ENCODE data around the gene TYK2.
"Not testable (repeated sequence)": the region's sequence is repeated elsewhere in the genome, so short reads cannot be mapped to it uniquely, and the experiment has no call there.

TYK2 gene

GRCh38 chr19:10399340-10399739, 19.0 kb upstream of the TYK2 start:
- peaks cover 40% of the 10 kb centered on the region for H3K36me3 Mint-ChIP-seq (ENCODE audit: low read depth)
- DNase-seq (ENCODE audit: low spot score); H3K27me3 Mint-ChIP-seq (ENCODE audit: low read depth); H3K27ac Mint-ChIP-seq; H3K9me3 Mint-ChIP-seq; H3K4me3 Mint-ChIP-seq: not testable (repeated sequence)
- H3K4me1 Mint-ChIP-seq (ENCODE audit: low read depth): peaks cover 20% of the 10 kb centered on the region

- peaks cover 41% of the 10 kb centered on the region for H3K36me3 Mint-ChIP-seq (ENCODE audit: low read depth)
- H3K27me3 Mint-ChIP-seq (ENCODE audit: low read depth): no peaks in the 10 kb centered on the region
- no peak for DNase-seq (ENCODE audit: low spot score)
- peak overlapping the region; percentile 3 for H3K27ac Mint-ChIP-seq
- peaks cover 18% of the 10 kb centered on the region for H3K4me1 Mint-ChIP-seq (ENCODE audit: low read depth)
- no peaks in the 10 kb centered on the region for H3K9me3 Mint-ChIP-seq
- H3K4me3 Mint-ChIP-seq: no peak overlapping the region
Measured at GRCh38 chr19:10398819-10399218, 18.4 kb upstream of the TYK2 start.

- peaks cover 4% of the 10 kb centered on the region for H3K4me1 Mint-ChIP-seq (ENCODE audit: low read depth)
- H3K9me3 Mint-ChIP-seq: no peaks in the 10 kb centered on the region
- H3K27me3 Mint-ChIP-seq (ENCODE audit: low read depth): no peaks in the 10 kb centered on the region
- peaks cover 34% of the 10 kb centered on the region for H3K36me3 Mint-ChIP-seq (ENCODE audit: low read depth)
- H3K4me3 Mint-ChIP-seq: no peak overlapping the region
- no peak for DNase-seq (ENCODE audit: low spot score)
- no peak overlapping the region for H3K27ac Mint-ChIP-seq
Measured at GRCh38 chr19:10395917-10396316, 15.5 kb upstream of the TYK2 start.

GRCh38 chr19:10395436-10395835, 15.1 kb upstream of the TYK2 start:
- Mint-ChIP-seq H3K4me1 (ENCODE audit: low read depth) (peaks cover 4% of the 10 kb centered on the region), H3K36me3 (ENCODE audit: low read depth) (peaks cover 38% of the 10 kb centered on the region), H3K27me3 (ENCODE audit: low read depth) (no peaks in the 10 kb centered on the region), H3K27ac (no peak overlapping the region), H3K9me3 (no peaks in the 10 kb centered on the region), H3K4me3 (no peak overlapping the region)
- DNase-seq (ENCODE audit: low spot score): no peak

GRCh38 chr19:10395003-10395402, 14.6 kb upstream of the TYK2 start:
- Mint-ChIP-seq H3K4me1 (ENCODE audit: low read depth) (peaks cover 4% of the 10 kb centered on the region), H3K27me3 (ENCODE audit: low read depth) (no peaks in the 10 kb centered on the region), H3K4me3 (no peak overlapping the region), H3K9me3 (no peaks in the 10 kb centered on the region), H3K27ac (no peak overlapping the region), H3K36me3 (ENCODE audit: low read depth) (peaks cover 38% of the 10 kb centered on the region)
- DNase-seq (ENCODE audit: low spot score): no peak

- H3K27ac Mint-ChIP-seq: no peak overlapping the region
- H3K36me3 Mint-ChIP-seq (ENCODE audit: low read depth): peaks cover 30% of the 10 kb centered on the region
- DNase-seq (ENCODE audit: low spot score): no peak
- H3K4me3 Mint-ChIP-seq: no peak overlapping the region
- no peaks in the 10 kb centered on the region for H3K4me1 Mint-ChIP-seq (ENCODE audit: low read depth)
- H3K9me3 Mint-ChIP-seq: no peaks in the 10 kb centered on the region
- H3K27me3 Mint-ChIP-seq (ENCODE audit: low read depth): no peaks in the 10 kb centered on the region
Measured at GRCh38 chr19:10393137-10393536, 12.8 kb upstream of the TYK2 start.

- no peak for DNase-seq (ENCODE audit: low spot score)
- Mint-ChIP-seq H3K36me3 (ENCODE audit: low read depth) (peaks cover 27% of the 10 kb centered on the region), H3K4me3 (no peak overlapping the region), H3K4me1 (ENCODE audit: low read depth) (no peaks in the 10 kb centered on the region), H3K27ac (no peak overlapping the region), H3K9me3 (no peaks in the 10 kb centered on the region), H3K27me3 (ENCODE audit: low read depth) (no peaks in the 10 kb centered on the region)
Measured at GRCh38 chr19:10392120-10392519, 11.7 kb upstream of the TYK2 start.

- Mint-ChIP-seq H3K9me3 (no peaks in the 10 kb centered on the region), H3K4me1 (ENCODE audit: low read depth) (no peaks in the 10 kb centered on the region), H3K27me3 (ENCODE audit: low read depth) (no peaks in the 10 kb centered on the region), H3K27ac (no peak overlapping the region), H3K4me3 (no peak overlapping the region), H3K36me3 (ENCODE audit: low read depth) (peaks cover 21% of the 10 kb centered on the region)
- no peak for DNase-seq (ENCODE audit: low spot score)
Measured at GRCh38 chr19:10390652-10391286, 10.4 kb upstream of the TYK2 start.

GRCh38 chr19:10389863-10390262, 9.5 kb upstream of the TYK2 start:
- DNase-seq (ENCODE audit: low spot score): no peak
- no peaks in the 10 kb centered on the region for H3K4me1 Mint-ChIP-seq (ENCODE audit: low read depth)

GRCh38 chr19:10388957-10389356, 8.6 kb upstream of the TYK2 start:
- DNase-seq (ENCODE audit: low spot score): peak; percentile 67
- Mint-ChIP-seq H3K36me3 (ENCODE audit: low read depth) (peaks cover 12% of the 10 kb centered on the region), H3K4me3 (no peak overlapping the region), H3K9me3 (no peaks in the 10 kb centered on the region), H3K4me1 (ENCODE audit: low read depth) (no peaks in the 10 kb centered on the region), H3K27ac (peak overlapping the region; percentile 15), H3K27me3 (ENCODE audit: low read depth) (no peaks in the 10 kb centered on the region)

More at GRCh38 chr19:10389863-10390262, 9.5 kb upstream of the TYK2 start:
- no peak overlapping the region for H3K4me3 Mint-ChIP-seq
- no peaks in the 10 kb centered on the region for H3K9me3 Mint-ChIP-seq
- no peaks in the 10 kb centered on the region for H3K27me3 Mint-ChIP-seq (ENCODE audit: low read depth)
- H3K36me3 Mint-ChIP-seq (ENCODE audit: low read depth): peaks cover 15% of the 10 kb centered on the region
- no peak overlapping the region for H3K27ac Mint-ChIP-seq

- Mint-ChIP-seq H3K27ac (no peak overlapping the region), H3K36me3 (ENCODE audit: low read depth) (peaks cover 6% of the 10 kb centered on the region), H3K4me1 (ENCODE audit: low read depth) (peaks cover 9% of the 10 kb centered on the region), H3K9me3 (no peaks in the 10 kb centered on the region), H3K4me3 (no peak overlapping the region), H3K27me3 (ENCODE audit: low read depth) (no peaks in the 10 kb centered on the region)
- DNase-seq (ENCODE audit: low spot score): no peak
Measured at GRCh38 chr19:10384580-10384979, 4.2 kb upstream of the TYK2 start.

GRCh38 chr19:10383223-10383499, 2.8 kb upstream of the TYK2 start:
- H3K4me3 Mint-ChIP-seq; H3K27ac Mint-ChIP-seq; DNase-seq (ENCODE audit: low spot score); H3K27me3 Mint-ChIP-seq (ENCODE audit: low read depth); H3K9me3 Mint-ChIP-seq: not testable (repeated sequence)
- Mint-ChIP-seq H3K36me3 (ENCODE audit: low read depth) (peaks cover 16% of the 10 kb centered on the region), H3K4me1 (ENCODE audit: low read depth) (peaks cover 17% of the 10 kb centered on the region)

GRCh38 chr19:10379880-10380312, 476 bp downstream of the TYK2 start:
- Mint-ChIP-seq H3K27ac (peak overlapping the region; percentile 95), H3K36me3 (ENCODE audit: low read depth) (peaks cover 26% of the 10 kb centered on the region), H3K9me3 (no peaks in the 10 kb centered on the region)

GRCh38 chr19:10378124-10378523, 2.2 kb downstream of the TYK2 start:
- H3K27ac Mint-ChIP-seq: no peak overlapping the region
- H3K27me3 Mint-ChIP-seq (ENCODE audit: low read depth): no peaks in the 10 kb centered on the region
- H3K4me1 Mint-ChIP-seq (ENCODE audit: low read depth): peaks cover 20% of the 10 kb centered on the region
- no peak overlapping the region for H3K4me3 Mint-ChIP-seq
- H3K9me3 Mint-ChIP-seq: no peaks in the 10 kb centered on the region
- H3K36me3 Mint-ChIP-seq (ENCODE audit: low read depth): peaks cover 32% of the 10 kb centered on the region
- DNase-seq (ENCODE audit: low spot score): no peak

More at GRCh38 chr19:10379880-10380312, 476 bp downstream of the TYK2 start:
- Mint-ChIP-seq H3K27me3 (ENCODE audit: low read depth) (no peaks in the 10 kb centered on the region), H3K4me1 (ENCODE audit: low read depth) (peaks cover 18% of the 10 kb centered on the region), H3K4me3 (peak overlapping the region; percentile 97)
- DNase-seq (ENCODE audit: low spot score): no peak

- Mint-ChIP-seq H3K4me1 (ENCODE audit: low read depth) (peaks cover 20% of the 10 kb centered on the region), H3K36me3 (ENCODE audit: low read depth) (peaks cover 32% of the 10 kb centered on the region)
- not testable (repeated sequence) for H3K4me3 Mint-ChIP-seq; H3K27ac Mint-ChIP-seq; H3K9me3 Mint-ChIP-seq; DNase-seq (ENCODE audit: low spot score); H3K27me3 Mint-ChIP-seq (ENCODE audit: low read depth)
Measured at GRCh38 chr19:10377140-10377640, 3.2 kb downstream of the TYK2 start.

Data from T-helper 2 cell treated with Interferon-gamma antibody and Interleukin-4, amounts not matched to agents 5 μg/mL and 100 μg/mL, for 36 hours (primary cell).